Hepatocyte (in vitro differentiated cells): ENCODE data around the gene INMT. TPM values are rescaled to one million over a fixed set of nuclear protein-coding genes. Genes with fewer than 3 reads are reported as not detected.

ENCODE experiments used
- DNase-seq: peaks from one replicate; pipeline ENCODE4 v3.0.0-alpha.2; 2016; ENCODE audit warnings: low spot score
- H2AFZ ChIP-seq: fragments of 200-600 bp; sonication (generic); 2 replicates; pipeline ENCODE4 v1.6.0; 2016; ENCODE audit warnings: antibody characterized with exemption, mild to moderate bottlenecking
- H3K27ac ChIP-seq: fragments of 200-600 bp; sonication (generic); 2 replicates; pipeline ENCODE4 v1.5.1; 2016; ENCODE audit warnings: mild to moderate bottlenecking
- H3K27me3 ChIP-seq: fragments of 200-600 bp; sonication (generic); 2 replicates; pipeline ENCODE4 v1.6.1; 2016
- H3K36me3 ChIP-seq: fragments of 200-600 bp; sonication (generic); replicated peaks from 2 replicates; pipeline ENCODE4 v1.5.1; 2016; ENCODE audit warnings: low read depth; ENCODE audit not compliant: insufficient read depth
- H3K4me1 ChIP-seq: fragments of 200-600 bp; sonication (generic); 2 replicates; pipeline ENCODE4 v1.5.1; 2016; ENCODE audit warnings: mild to moderate bottlenecking, moderate library complexity; ENCODE audit not compliant: insufficient read depth
- H3K4me2 ChIP-seq: fragments of 200-600 bp; sonication (generic); 2 replicates; pipeline ENCODE4 v1.6.0; 2016
- H3K4me3 ChIP-seq: fragments of 200-600 bp; sonication (generic); 2 replicates; pipeline ENCODE4 v1.5.1; 2016; ENCODE audit warnings: mild to moderate bottlenecking
- H3K79me2 ChIP-seq: fragments of 200-600 bp; sonication (generic); 2 replicates; pipeline ENCODE4 v1.6.0; 2017; ENCODE audit warnings: mild to moderate bottlenecking
- H3K9me2 ChIP-seq: fragments of 200-600 bp; sonication (generic); replicated peaks from 2 replicates; pipeline ENCODE4 v1.6.0; 2017; ENCODE audit warnings: mild to moderate bottlenecking; ENCODE audit not compliant: insufficient read depth
- H3K9me3 ChIP-seq: fragments of 200-600 bp; sonication (generic); 2 replicates; pipeline ENCODE4 v1.5.1; 2016; ENCODE audit warnings: low read depth, mild to moderate bottlenecking
- H4K20me1 ChIP-seq: fragments of 200-600 bp; sonication (generic); 2 replicates; pipeline ENCODE4 v1.6.0; 2016; ENCODE audit warnings: mild to moderate bottlenecking; ENCODE audit not compliant: insufficient read depth, poor library complexity, severe bottlenecking
- CTCF ChIP-seq: fragments of 200-600 bp; sonication (generic); IDR thresholded peaks from 2 replicates; pipeline ENCODE4 v1.5.1; 2016; ENCODE audit warnings: antibody characterized with exemption, mild to moderate bottlenecking; ENCODE audit not compliant: poor library complexity
- EZH2 ChIP-seq: fragments of 200-600 bp; sonication (generic); IDR thresholded peaks from 2 replicates; pipeline ENCODE4 v1.6.1; 2016; ENCODE audit warnings: antibody characterized with exemption, mild to moderate bottlenecking, borderline replicate concordance
- EZH2phosphoT487 ChIP-seq: fragments of 200-600 bp; sonication (generic); IDR thresholded peaks from one replicate; pipeline ENCODE4 v1.6.1; 2018; ENCODE audit warnings: antibody characterized with exemption, mild to moderate bottlenecking, low read depth, moderate library complexity; ENCODE audit not compliant: unreplicated experiment, severe bottlenecking
- WGBS: methylation state at CpG from one replicate; pipeline ENCODE4 v1.1.6; 2016; ENCODE audit warnings: low lambda C conversion rate; ENCODE audit errors: missing lambda C conversion rate; 5-methylcytosine and 5-hydroxymethylcytosine counted together
- polyA plus RNA-seq: library from polyadenylated mRNA; unstranded; fragments of >200 nt; fragmentation: Nextera tagmentation; extraction: Ambion mirVana; gene quantifications from 2 replicates; pipeline ENCODE4 v1.2.1, GENCODE V29; 2016
- total RNA-seq: library from RNA; depleted of rRNA; stranded (reverse); fragments of >200 nt; gene quantifications from 2 replicates; pipeline ENCODE4 v1.2.3, GENCODE V29; 2014

Gene INMT
- total and polyA plus RNA-seq, 2 experiments from 2014 or later = 17.4 to 18.4 TPM

GRCh38 chr7:30733216-30733615, 18.7 kb upstream of the INMT start:
- Histone ChIP-seq H3K4me2 (no peak overlapping the region), H3K27me3 (peaks cover 12% of the 10 kb centered on the region), H3K27ac (no peak overlapping the region), H4K20me1 (no peaks in the 10 kb centered on the region), H2AFZ (no peak overlapping the region), H3K79me2 (no peaks in the 10 kb centered on the region), H3K4me1 (no peaks in the 10 kb centered on the region), H3K9me2 (no peaks in the 10 kb centered on the region), H3K4me3 (no peak overlapping the region), H3K36me3 (no peaks in the 10 kb centered on the region), H3K9me3 (no peaks in the 10 kb centered on the region)
- 99% methylated on average over 6 of the region's 6 CpGs for WGBS
- DNase-seq = no peak
- TF ChIP-seq CTCF (no peak), EZH2 (no peak), EZH2phosphoT487 (no peak)

- Histone ChIP-seq H3K4me3 (no peak overlapping the region), H3K9me2 (no peaks in the 10 kb centered on the region), H3K9me3 (no peaks in the 10 kb centered on the region), H3K4me2 (no peak overlapping the region), H3K79me2 (no peaks in the 10 kb centered on the region), H3K27ac (no peak overlapping the region), H2AFZ (no peak overlapping the region), H3K4me1 (no peaks in the 10 kb centered on the region), H4K20me1 (no peaks in the 10 kb centered on the region), H3K36me3 (no peaks in the 10 kb centered on the region), H3K27me3 (peaks cover 11% of the 10 kb centered on the region)
- no peak for TF ChIP-seq EZH2phosphoT487
- no peak for TF ChIP-seq EZH2
- TF ChIP-seq CTCF = no peak
- DNase-seq = no peak
- 95% methylated on average over 11 of the region's 11 CpGs for WGBS
These were observed 18.2 kb upstream of the INMT start for GRCh38 chr7:30733691-30734090.

- H2AFZ ChIP-seq = no peak overlapping the region
- WGBS = 83% methylated on average over 7 of the region's 7 CpGs
- H3K27ac ChIP-seq = no peak overlapping the region
- no peaks in the 10 kb centered on the region for H3K9me3 ChIP-seq
- H3K36me3 ChIP-seq = no peaks in the 10 kb centered on the region
- no peaks in the 10 kb centered on the region for H4K20me1 ChIP-seq
- no peaks in the 10 kb centered on the region for H3K4me1 ChIP-seq
- peaks cover 6% of the 10 kb centered on the region for H3K27me3 ChIP-seq
- H3K4me3 ChIP-seq = no peak overlapping the region
- TF ChIP-seq EZH2phosphoT487 = no peak
- no peak for TF ChIP-seq CTCF
- no peak for TF ChIP-seq EZH2
- no peak overlapping the region for H3K4me2 ChIP-seq
- no peak for DNase-seq
- no peaks in the 10 kb centered on the region for H3K9me2 ChIP-seq
- no peaks in the 10 kb centered on the region for H3K79me2 ChIP-seq
These were observed 17.4 kb upstream of the INMT start for GRCh38 chr7:30734497-30734896.

- TF ChIP-seq EZH2phosphoT487 = no peak
- no peak for TF ChIP-seq CTCF
- TF ChIP-seq EZH2 = no peak
- no peaks in the 10 kb centered on the region for H3K9me3 ChIP-seq
- H2AFZ ChIP-seq = no peak overlapping the region
- H3K27me3 ChIP-seq = peaks cover 6% of the 10 kb centered on the region
- H4K20me1 ChIP-seq = no peaks in the 10 kb centered on the region
- no peak overlapping the region for H3K27ac ChIP-seq
- WGBS = 90% methylated on average over 3 of the region's 3 CpGs
- no peak for DNase-seq
- H3K4me2 ChIP-seq = no peak overlapping the region
- H3K4me3 ChIP-seq = no peak overlapping the region
- no peaks in the 10 kb centered on the region for H3K79me2 ChIP-seq
- no peaks in the 10 kb centered on the region for H3K4me1 ChIP-seq
- no peaks in the 10 kb centered on the region for H3K36me3 ChIP-seq
- no peaks in the 10 kb centered on the region for H3K9me2 ChIP-seq
These were observed 16.3 kb upstream of the INMT start for GRCh38 chr7:30735631-30736030.
